Kidney glomerular epithelial cell (primary cell): ENCODE results near the gene NUAK1.

ENCODE experiments used
- DNase-seq: peaks from one replicate; lab custom pipeline; 2025; lab: John Stamatoyannopoulos, UW

Gene NUAK1

GRCh38 chr12:106138633-106139421 is at the start of gene NUAK1:
NUAK1 (minus strand) TSS chr12:106138954; CDS start chr12:106138653, 301 bp downstream.
- DNase-seq, result no peak

- DNase-seq, result no peak
Measured at GRCh38 chr12:106188256-106188655, 49.5 kb upstream of the NUAK1 start.

GRCh38 chr12:106187842-106188241 is 49.1 kb upstream of the NUAK1 start:
- no peak for DNase-seq

- no peak for DNase-seq
Measured at GRCh38 chr12:106187155-106187789, 48.5 kb upstream of the NUAK1 start.

GRCh38 chr12:106183735-106184134 is 45.0 kb upstream of the NUAK1 start:
- DNase-seq, result no peak

- no peak for DNase-seq
Measured at GRCh38 chr12:106181401-106182114, 42.8 kb upstream of the NUAK1 start.

- DNase-seq, result no peak
Measured at GRCh38 chr12:106179086-106179485, 40.3 kb upstream of the NUAK1 start.

- DNase-seq, result no peak
Measured at GRCh38 chr12:106178562-106178961, 39.8 kb upstream of the NUAK1 start.

GRCh38 chr12:106176560-106176959 is 37.8 kb upstream of the NUAK1 start:
- no peak for DNase-seq

- DNase-seq, result no peak
Measured at GRCh38 chr12:106174876-106175275, 36.1 kb upstream of the NUAK1 start.

GRCh38 chr12:106173442-106173841 is 34.7 kb upstream of the NUAK1 start:
- DNase-seq, result no peak

- no peak for DNase-seq
Measured at GRCh38 chr12:106171117-106171750, 32.5 kb upstream of the NUAK1 start.

- peak; percentile 11 for DNase-seq
Measured at GRCh38 chr12:106170285-106170684, 31.5 kb upstream of the NUAK1 start.

- no peak for DNase-seq
Measured at GRCh38 chr12:106163712-106164111, 25.0 kb upstream of the NUAK1 start.

- no peak for DNase-seq
Measured at GRCh38 chr12:106161491-106161890, 22.7 kb upstream of the NUAK1 start.

- DNase-seq, result no peak
Measured at GRCh38 chr12:106160915-106161314, 22.2 kb upstream of the NUAK1 start.

GRCh38 chr12:106157802-106158201 is 19.0 kb upstream of the NUAK1 start:
- no peak for DNase-seq

- peak; percentile 36 for DNase-seq
Measured at GRCh38 chr12:106154751-106155273, 16.1 kb upstream of the NUAK1 start.

GRCh38 chr12:106152334-106152733 is 13.6 kb upstream of the NUAK1 start:
- DNase-seq, result no peak

- DNase-seq, result no peak
Measured at GRCh38 chr12:106150555-106150954, 11.8 kb upstream of the NUAK1 start.

- peak; percentile 37 for DNase-seq
Measured at GRCh38 chr12:106149096-106149784, 10.5 kb upstream of the NUAK1 start.

GRCh38 chr12:106147956-106148355 is 9.2 kb upstream of the NUAK1 start:
- no peak for DNase-seq
